ENCODE data around the gene DDX6. TPM values are rescaled to one million over a fixed set of nuclear protein-coding genes. Genes with fewer than 3 reads are reported as not detected.
"Not testable (repeated sequence)": the region's sequence is repeated elsewhere in the genome, so short reads cannot be mapped to it uniquely, and the experiment has no call there.

Gene DDX6
- total RNA-seq, 4 donors from 2014 or later, result 69.7 to 96.9 (median 84.6) TPM

DNA sequence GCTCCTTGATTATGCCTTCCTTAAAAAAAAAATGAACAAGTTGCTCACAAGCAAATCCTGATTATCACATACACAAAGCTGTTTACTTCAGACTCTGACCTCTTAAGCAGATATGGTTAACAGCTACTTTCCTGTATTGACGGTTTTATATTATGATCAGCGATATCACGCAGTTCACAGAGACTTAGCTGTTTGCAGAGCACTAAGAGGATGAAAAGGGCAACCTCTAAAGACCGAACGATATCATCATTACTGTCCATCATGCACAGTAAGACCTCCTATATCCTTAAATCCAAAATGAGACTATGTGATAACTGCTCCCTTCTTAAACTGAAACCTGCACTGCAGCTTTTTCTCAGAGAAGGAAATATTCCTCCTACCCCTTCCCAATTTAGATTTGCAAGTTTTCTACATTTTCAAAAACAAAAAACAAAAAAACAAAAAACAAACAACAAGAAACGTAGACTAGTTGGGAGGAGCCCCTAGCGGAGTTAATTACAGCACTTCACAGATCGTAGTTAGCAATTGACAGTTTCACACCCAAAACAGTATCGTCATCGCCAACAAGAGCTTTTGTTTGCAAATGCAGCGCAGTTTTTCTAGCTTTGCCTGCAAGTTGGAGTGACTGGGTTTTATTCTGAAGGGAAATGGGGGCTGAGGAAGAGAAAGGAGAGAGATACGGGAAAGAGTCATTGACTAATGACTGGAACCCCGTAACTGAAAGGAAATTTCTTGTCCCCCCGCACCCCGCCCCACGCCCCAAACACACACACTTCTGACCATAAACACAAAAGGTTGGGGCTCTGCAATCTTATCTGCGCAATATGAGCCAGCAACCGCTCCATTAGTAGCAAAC lies 1.2 kb downstream of the DDX6 start:
- Histone ChIP-seq H3K27me3 (no peaks in the 10 kb centered on the region), H3K36me3 (peaks cover 0 to 15% (median 0%) of the 10 kb centered on the region in 3 donors), H3K9me3 (no peaks in the 10 kb centered on the region), H3K4me3 (peak overlapping the region; percentile 80 to 99 (median 96)), H3K27ac (peak overlapping the region; percentile 99 to 100 (median 100)), H3K4me1 (peaks cover 5 to 67% (median 30%) of the 10 kb centered on the region in 3 donors)
- intact Hi-C loops (cut with DNase I), result loop anchor here (5.0 kb wide), 1 partner anchor 97 kb away; no protein-coding TSS in a partner anchor
- no peak for TF ChIP-seq POLR2A (IDR thresholded peaks at IDR 0.05)
- TF ChIP-seq, protein P1, sequence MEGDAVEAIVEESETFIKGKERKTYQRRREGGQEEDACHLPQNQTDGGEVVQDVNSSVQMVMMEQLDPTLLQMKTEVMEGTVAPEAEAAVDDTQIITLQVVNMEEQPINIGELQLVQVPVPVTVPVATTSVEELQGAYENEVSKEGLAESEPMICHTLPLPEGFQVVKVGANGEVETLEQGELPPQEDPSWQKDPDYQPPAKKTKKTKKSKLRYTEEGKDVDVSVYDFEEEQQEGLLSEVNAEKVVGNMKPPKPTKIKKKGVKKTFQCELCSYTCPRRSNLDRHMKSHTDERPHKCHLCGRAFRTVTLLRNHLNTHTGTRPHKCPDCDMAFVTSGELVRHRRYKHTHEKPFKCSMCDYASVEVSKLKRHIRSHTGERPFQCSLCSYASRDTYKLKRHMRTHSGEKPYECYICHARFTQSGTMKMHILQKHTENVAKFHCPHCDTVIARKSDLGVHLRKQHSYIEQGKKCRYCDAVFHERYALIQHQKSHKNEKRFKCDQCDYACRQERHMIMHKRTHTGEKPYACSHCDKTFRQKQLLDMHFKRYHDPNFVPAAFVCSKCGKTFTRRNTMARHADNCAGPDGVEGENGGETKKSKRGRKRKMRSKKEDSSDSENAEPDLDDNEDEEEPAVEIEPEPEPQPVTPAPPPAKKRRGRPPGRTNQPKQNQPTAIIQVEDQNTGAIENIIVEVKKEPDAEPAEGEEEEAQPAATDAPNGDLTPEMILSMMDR (IDR thresholded peaks at IDR 0.05), result peak in 1 of 6 experiments; percentile 6
- 0 to 1% methylated on average over 18 of the region's 18 CpGs for WGBS, 2 donors
- no peak for DNase-seq

DNA sequence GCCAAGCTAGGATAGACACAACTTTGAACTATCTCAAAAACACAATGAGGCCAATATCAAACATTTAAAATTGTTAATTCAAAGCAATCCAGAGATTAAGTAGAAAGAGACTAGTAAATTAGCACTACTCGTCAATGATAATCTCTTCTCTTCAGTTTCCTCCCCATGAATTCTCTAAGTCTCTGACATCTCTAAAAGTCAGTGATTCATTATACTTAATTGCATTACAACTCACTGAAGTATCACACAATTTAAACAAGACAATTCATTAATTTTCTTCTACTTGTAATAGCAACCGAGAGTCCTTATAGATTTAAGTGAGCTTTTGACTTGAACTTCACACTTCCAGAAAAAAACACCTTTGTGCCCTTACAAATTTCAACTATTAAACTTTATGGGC lies 4.3 kb downstream of the DDX6 start:
- H3K9me3 ChIP-seq, result no peaks in the 10 kb centered on the region
- H3K36me3 ChIP-seq, result peaks cover 0 to 46% (median 0%) of the 10 kb centered on the region in 3 donors
- no peak for TF ChIP-seq POLR2A (IDR thresholded peaks at IDR 0.05)
- TF ChIP-seq, protein P1 (IDR thresholded peaks at IDR 0.05), result no peak
- intact Hi-C loops (cut with DNase I), result loop anchor here (5.0 kb wide), 1 partner anchor 94 kb away; no protein-coding TSS in a partner anchor
- H3K4me3 ChIP-seq, result peak overlapping the region in 1 of 4 donors; percentile 2
- H3K4me1 ChIP-seq, result peaks cover 0 to 81% (median 32%) of the 10 kb centered on the region in 3 donors
- 13 to 27% methylated on average over 2 of the region's 2 CpGs for WGBS, 2 donors
- peak overlapping the region in 2 of 4 donors; percentile 32 to 33 for H3K27ac ChIP-seq
- DNase-seq, result no peak
- H3K27me3 ChIP-seq, result no peaks in the 10 kb centered on the region

DNA sequence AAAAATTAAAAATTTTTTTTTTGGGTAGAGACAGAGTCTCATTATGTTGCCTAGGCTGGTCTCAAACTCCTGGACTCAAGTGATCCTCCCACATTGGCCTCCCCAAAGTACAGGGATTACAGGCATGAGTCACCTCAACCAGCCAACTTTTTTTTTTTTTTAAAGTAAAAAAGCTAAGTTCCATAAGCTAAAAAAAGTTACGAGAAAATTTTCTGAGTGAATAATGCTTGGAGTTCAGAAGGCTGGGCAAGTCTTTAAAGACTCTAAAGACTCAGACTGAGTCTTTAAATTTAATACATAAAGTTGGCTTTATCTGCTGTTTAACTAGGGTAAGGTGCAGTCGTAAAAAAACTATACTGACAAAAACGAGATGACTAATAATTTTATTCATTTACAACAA lies 5.6 kb downstream of the DDX6 start:
- no peak for TF ChIP-seq POLR2A (IDR thresholded peaks at IDR 0.05)
- TF ChIP-seq, protein P1 (IDR thresholded peaks at IDR 0.05), result no peak
- peaks cover 0 to 94% (median 32%) of the 10 kb centered on the region in 3 donors for H3K4me1 ChIP-seq
- peak overlapping the region in 1 of 4 donors; percentile 33 for H3K27ac ChIP-seq
- no peaks in the 10 kb centered on the region for H3K27me3 ChIP-seq
- intact Hi-C loops (cut with DNase I), result loop anchor here (5.0 kb wide), 1 partner anchor 93 kb away; no protein-coding TSS in a partner anchor
- 16 to 19% methylated on average over 3 of the region's 3 CpGs for WGBS, 2 donors
- H3K9me3 ChIP-seq, result no peaks in the 10 kb centered on the region
- no peak overlapping the region for H3K4me3 ChIP-seq
- peaks cover 0 to 58% (median 5%) of the 10 kb centered on the region in 3 donors for H3K36me3 ChIP-seq
- DNase-seq, result no peak

DNA sequence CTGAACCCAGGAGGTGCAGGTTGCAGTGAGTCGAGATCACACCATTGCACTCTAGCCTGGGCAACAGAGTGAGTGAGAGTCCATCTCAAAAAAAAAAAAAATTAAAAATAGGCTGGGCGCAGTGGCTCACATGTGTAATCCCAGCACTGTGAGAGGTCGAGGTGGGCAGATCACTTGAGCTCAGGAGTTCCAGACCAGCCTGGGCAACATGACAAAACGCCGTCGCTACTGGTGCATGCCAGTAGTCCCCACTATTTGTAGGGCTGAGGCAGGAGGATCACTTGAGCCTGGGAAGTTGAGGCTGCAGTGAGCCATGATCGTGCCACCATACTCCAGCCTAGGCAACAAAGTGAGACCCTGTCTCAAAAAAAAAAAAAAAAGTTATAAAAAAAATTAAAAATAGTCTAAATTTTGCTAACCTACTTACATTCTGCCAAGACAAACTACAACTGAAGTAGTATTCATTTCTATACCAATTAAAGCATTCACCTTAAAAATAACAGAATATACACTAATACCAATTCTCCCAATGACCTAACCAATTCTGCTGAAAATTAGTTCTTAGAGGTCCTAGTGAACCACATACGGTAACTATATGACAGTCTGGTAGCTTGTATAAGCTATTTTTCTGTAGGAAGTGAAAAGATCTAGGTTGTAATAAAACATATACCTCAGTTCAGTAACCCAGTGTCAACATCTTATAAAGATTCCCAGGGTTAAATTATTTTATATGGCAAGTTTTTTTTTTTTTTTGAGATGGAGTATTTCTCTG lies 7.1 kb downstream of the DDX6 start:
- Histone ChIP-seq H3K4me3 (no peak overlapping the region), H3K9me3 (no peaks in the 10 kb centered on the region), H3K36me3 (peaks cover 0 to 73% (median 10%) of the 10 kb centered on the region in 3 donors), H3K4me1 (peaks cover 0 to 88% (median 31%) of the 10 kb centered on the region in 3 donors), H3K27me3 (no peaks in the 10 kb centered on the region), H3K27ac (no peak overlapping the region)
- no peak for TF ChIP-seq POLR2A (IDR thresholded peaks at IDR 0.05)
- TF ChIP-seq, protein P1 (IDR thresholded peaks at IDR 0.05), result no peak
- DNase-seq, result no peak
- WGBS, 2 donors, result 64 to 71% methylated on average over 7 to 8 of the region's 8 CpGs
- intact Hi-C loops (cut with DNase I), result no loop called here

DNA sequence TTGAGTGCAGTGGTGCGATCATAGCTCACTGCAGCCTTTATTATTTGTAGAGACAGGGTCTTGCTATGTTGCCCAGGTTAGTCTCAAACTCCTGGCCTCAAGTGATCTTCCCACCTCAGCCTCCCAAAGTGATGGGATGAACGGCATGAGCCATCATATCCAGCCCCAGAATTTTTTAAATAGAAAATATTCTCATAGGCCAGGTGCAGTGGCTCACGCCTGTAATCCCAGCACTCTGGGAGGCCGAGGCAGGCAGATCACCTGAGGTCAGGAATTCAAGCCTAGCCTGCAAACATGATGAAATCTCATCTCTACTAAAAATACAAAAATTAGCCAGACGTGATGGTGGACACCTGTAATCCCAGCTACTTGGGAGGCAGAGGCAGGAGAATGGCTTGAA lies 7.6 kb downstream of the DDX6 start:
- H3K4me3 ChIP-seq; intact Hi-C loops (cut with DNase I); DNase-seq; H3K9me3 ChIP-seq; H3K27me3 ChIP-seq; H3K27ac ChIP-seq: not testable (repeated sequence)
- H3K4me1 ChIP-seq, result peaks cover 0 to 85% (median 26%) of the 10 kb centered on the region in 3 donors
- 83 to 92% methylated on average over 2 to 5 of the region's 5 CpGs for WGBS, 2 donors
- peaks cover 0 to 79% (median 15%) of the 10 kb centered on the region in 3 donors for H3K36me3 ChIP-seq

Measured in esophagus squamous epithelium (tissue), 5 donors.